GM13976 (cell line): Measurements from ENCODE around the gene ARPC5L.

Source experiments
- DNase-seq: peaks from one replicate; pipeline ENCODE4 v3.0.0; 2012; ENCODE audit warnings: low spot score
- CTCF ChIP-seq: IDR thresholded peaks from 2 replicates; pipeline ENCODE4 v1.5.1; 2012; ENCODE audit warnings: borderline replicate concordance, mild to moderate bottlenecking; ENCODE audit not compliant: insufficient read depth; ENCODE audit errors: extremely low read depth, missing control alignments, control extremely low read depth
- in situ Hi-C: fragments of 300-500 bp; cut with MboI; formaldehyde crosslinking; loops from one replicate; pipeline ENCODE4 v1.12.0; 2022; ENCODE audit warnings: low sequenced_read_pairs, mixed read lengths, inconsistent platforms; ENCODE audit not compliant: unreplicated experiment

The ARPC5L gene

GRCh38 chr9:124873664-124874063, 11.7 kb downstream of the ARPC5L start:
- in situ Hi-C loops, result loop anchor here (25.0 kb wide), 1 partner anchor 489 kb away; no protein-coding TSS in a partner anchor
- TF ChIP-seq CTCF, result no peak

GRCh38 chr9:124875501-124875900, 13.6 kb downstream of the ARPC5L start:
- TF ChIP-seq CTCF, result no peak
- no peak for DNase-seq
- in situ Hi-C loops, result no loop called here

More at GRCh38 chr9:124873664-124874063, 11.7 kb downstream of the ARPC5L start:
- DNase-seq, result no peak

GRCh38 chr9:124877021-124877782, 15.3 kb downstream of the ARPC5L start:
- no peak for TF ChIP-seq CTCF
- DNase-seq, result no peak
- in situ Hi-C loops, result no loop called here

- DNase-seq, result no peak
- no peak for TF ChIP-seq CTCF
- in situ Hi-C loops, result no loop called here
Measured at GRCh38 chr9:124878021-124878420, 16.1 kb downstream of the ARPC5L start.

- DNase-seq, result no peak
- in situ Hi-C loops, result no loop called here
- TF ChIP-seq CTCF, result no peak
Measured at GRCh38 chr9:124878518-124878917, 16.6 kb downstream of the ARPC5L start.

- in situ Hi-C loops, result no loop called here
- no peak for DNase-seq
- no peak for TF ChIP-seq CTCF
Measured at GRCh38 chr9:124879226-124879625, 17.3 kb downstream of the ARPC5L start.
